ENCODE results near the gene ITGAD.

GRCh38 chr16:31465788-31466370, 72.7 kb downstream of the ITGAD start:
- TF ChIP-seq CTCF (IDR thresholded peaks at IDR 0.05; ENCODE audit: low read depth, low read length, missing input control) (no peak), SP1 (IDR thresholded peaks at IDR 0.05) (no peak), JUND (IDR thresholded peaks at IDR 0.05) (no peak), FOXA1 (IDR thresholded peaks at IDR 0.05) (no peak)
